HG02678 (cell line): ENCODE measurements around the gene U2AF1L4.
"Not testable (repeated sequence)": the region's sequence is repeated elsewhere in the genome, so short reads cannot be mapped to it uniquely, and the experiment has no call there.

ENCODE experiments used
- ATAC-seq: cut with Tn5 transposase; IDR thresholded peaks from one replicate; pipeline ENCODE4 v1.9.1; 2021; ENCODE audit warnings: mild to moderate bottlenecking, moderate library complexity; ENCODE audit not compliant: unreplicated experiment

Gene U2AF1L4

GRCh38 chr19:35727956-35728706, 17.1 kb downstream of the U2AF1L4 start:
- ATAC-seq = no peak

DNA sequence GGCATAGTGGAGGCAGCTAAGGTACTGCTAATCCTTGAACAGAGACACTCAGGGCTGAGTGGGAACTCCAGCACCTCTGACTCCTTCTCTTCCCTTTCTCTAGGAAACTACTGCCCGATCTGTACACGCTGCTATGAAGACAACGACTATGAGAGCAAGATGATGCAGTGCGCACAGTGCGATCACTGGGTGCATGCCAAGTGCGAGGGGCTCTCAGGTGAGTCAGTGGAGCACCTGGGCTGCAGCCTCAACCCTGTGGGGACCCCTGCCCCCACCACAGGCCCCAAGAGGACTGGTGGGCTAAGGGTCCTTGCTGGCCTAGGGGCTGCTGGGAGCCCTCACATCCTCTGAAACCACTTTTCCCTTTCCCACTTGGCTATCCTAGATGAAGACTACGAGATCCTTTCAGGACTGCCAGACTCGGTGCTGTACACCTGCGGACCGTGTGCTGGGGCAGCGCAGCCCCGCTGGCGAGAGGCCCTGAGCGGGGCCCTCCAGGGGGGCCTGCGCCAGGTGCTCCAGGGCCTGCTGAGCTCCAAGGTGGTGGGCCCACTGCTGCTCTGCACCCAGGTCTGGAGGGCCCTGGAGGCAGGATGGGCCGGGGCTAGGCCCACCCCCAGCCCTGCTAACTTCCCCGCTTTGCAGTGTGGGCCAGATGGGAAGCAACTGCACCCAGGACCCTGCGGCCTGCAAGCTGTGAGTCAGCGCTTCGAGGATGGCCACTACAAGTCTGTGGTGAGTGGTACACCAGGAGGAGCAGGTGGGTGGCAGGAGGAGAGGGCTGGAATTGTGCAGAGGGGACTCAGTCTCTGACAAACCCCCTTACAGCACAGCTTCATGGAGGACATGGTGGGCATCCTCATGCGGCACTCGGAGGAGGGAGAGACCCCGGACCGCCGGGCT, 17.9 kb downstream of the U2AF1L4 start:
- no peak for ATAC-seq

DNA sequence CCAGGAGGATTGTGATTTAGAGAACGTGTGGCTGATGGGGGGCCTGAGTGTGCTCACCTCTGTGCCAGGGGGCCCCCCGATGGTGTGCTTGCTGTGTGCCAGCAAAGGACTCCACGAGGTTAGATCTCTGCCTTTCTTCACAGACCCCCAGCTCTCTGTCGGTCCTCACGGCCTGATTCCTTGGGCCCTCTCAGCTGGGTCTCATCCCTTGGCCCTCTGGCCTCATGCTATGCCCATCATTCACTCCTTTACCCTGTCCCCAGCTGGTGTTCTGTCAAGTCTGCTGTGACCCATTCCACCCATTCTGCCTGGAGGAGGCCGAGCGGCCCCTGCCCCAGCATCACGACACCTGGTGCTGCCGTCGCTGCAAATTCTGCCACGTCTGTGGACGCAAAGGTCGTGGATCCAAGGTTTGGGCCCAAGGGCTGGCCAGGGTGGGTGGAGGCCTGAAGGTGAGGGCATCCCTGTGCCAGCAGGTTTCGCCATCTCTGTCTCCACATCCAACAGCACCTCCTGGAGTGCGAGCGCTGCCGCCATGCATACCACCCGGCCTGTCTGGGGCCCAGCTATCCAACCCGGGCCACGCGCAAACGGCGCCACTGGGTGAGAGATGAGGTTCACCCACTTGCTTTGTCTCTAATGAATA, 19.9 kb downstream of the U2AF1L4 start:
- no peak for ATAC-seq

GRCh38 chr19:35724560-35724959, 20.7 kb downstream of the U2AF1L4 start:
- ATAC-seq = no peak

DNA sequence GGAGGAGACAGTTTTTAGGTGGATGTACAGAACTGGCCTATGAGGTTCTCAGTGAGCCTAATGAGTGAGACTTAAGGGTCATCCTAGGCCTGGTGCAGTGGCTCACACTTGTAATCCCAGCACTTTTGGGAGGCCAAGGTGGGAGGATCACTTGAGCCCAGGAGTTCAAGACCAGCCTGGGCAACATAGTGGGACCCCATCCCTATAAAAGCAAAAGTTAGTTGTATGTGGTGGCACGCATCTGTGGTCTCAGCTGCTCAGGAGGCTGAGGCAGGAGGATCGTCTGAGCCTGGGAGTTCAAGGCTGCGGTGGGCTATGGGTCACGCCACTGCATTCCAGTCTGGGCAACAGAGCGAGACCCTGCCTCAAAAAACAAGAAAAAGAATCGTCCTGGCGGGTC, 21.1 kb downstream of the U2AF1L4 start:
- ATAC-seq = not testable (repeated sequence)

- ATAC-seq = no peak
Measured at GRCh38 chr19:35723671-35724070, 21.5 kb downstream of the U2AF1L4 start.

GRCh38 chr19:35722897-35723296, 22.3 kb downstream of the U2AF1L4 start:
- no peak for ATAC-seq

DNA sequence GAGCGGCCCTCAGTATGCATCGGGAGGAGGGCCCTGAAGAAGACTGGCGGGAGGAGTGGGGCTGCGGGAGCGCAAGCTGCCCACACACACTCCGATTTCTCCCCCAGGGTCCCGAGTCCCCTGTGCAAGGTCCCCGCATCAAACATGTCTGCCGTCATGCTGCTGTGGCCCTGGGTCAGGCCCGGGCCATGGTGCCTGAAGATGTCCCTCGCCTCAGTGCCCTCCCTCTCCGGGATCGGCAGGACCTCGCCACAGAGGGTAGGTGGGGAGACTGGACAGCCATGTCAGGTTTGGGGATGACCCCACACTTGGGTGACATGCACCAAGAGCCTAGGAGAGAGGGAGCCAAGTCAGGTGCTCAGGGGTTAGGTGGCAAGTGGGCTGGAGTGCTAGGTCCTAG, 22.8 kb downstream of the U2AF1L4 start:
- no peak for ATAC-seq

DNA sequence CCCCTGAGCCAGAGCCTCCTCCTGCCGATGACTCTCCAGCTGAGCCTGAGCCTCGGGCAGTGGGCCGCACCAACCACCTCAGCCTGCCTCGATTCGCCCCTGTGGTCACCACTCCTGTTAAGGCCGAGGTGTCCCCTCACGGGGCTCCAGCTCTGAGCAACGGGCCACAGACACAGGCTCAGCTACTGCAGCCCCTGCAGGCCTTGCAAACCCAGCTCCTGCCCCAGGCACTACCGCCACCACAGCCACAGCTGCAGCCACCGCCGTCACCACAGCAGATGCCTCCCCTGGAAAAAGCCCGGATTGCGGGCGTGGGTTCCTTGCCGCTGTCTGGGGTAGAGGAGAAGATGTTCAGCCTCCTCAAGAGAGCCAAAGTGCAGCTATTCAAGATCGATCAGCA, 23.8 kb downstream of the U2AF1L4 start:
- no peak for ATAC-seq

GRCh38 chr19:35720648-35721047, 24.6 kb downstream of the U2AF1L4 start:
- no peak for ATAC-seq

- no peak for ATAC-seq
Measured at GRCh38 chr19:35720163-35720524, 25.1 kb downstream of the U2AF1L4 start.

- ATAC-seq = no peak
Measured at GRCh38 chr19:35719402-35720162, 25.6 kb downstream of the U2AF1L4 start.

DNA sequence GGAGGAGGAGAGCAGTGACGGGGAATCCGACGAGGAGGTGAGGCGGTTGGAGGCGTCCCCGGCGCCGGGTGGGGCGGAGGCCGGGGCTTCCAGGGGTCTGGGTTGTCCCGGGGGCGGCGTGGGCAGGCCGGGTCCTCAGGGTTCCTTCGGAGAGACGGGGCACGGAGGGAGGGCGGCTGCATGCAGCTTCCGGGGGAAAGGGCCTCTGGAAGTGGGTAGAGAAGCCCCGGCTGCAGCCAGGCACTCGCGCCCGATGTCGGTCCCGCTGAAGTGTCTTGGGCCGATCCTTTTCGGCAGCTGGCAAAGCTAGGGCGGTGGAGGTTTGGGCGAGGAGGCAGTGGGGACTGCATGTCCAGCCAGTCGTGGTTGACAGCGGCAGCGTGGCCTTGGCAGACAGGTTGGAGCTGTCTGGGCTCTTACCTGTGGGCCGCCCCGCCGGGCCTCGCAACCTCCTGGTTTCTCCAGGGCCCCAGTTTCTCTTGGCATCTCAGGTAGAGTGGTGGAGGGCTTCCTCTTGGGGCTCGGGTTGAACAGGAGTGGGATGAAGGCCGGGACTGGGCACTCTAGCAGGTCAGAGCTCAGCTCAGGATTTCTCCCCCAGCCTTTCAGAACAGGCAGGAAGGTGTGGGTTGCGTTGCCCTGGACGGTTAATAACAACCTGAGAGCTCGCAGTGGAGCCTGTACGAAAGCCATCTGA, 26.7 kb downstream of the U2AF1L4 start:
- peak; percentile 3 for ATAC-seq

DNA sequence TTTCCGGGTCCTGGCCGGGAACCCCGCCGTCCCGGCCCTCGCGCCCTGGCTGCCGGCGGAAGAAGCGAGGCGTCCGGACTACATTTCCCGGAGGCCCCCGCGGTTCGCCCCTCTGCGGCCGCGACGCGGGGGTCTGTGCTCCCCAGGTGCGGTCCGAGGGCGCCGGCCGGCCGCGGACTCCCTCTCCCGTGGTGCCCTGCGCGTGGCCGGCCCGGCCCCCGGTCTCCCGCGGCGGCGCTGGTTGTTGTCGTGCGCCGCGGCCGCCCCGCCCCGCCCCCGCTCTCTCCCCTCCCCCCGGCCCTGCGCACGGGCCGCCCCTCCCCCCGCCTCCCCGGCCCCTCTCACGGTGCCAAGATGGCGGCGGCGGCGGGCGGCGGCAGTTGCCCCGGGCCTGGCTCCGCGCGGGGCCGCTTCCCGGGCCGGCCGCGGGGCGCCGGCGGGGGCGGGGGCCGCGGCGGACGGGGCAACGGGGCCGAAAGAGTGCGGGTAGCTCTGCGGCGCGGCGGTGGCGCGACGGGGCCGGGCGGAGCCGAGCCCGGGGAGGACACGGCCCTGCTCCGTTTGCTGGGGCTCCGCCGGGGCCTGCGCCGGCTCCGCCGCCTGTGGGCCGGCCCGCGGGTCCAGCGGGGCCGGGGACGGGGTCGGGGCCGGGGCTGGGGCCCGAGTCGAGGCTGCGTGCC, 27.4 kb downstream of the U2AF1L4 start, which contains the start of gene KMT2B:
Gene KMT2B (plus strand): TSS at position 339 of the 680 bp plus-strand sequence. CDS start 16 bp downstream, at position 355.
- ATAC-seq = peak; percentile 64

GRCh38 chr19:35716801-35717664, 28.2 kb downstream of the U2AF1L4 start:
- peak; percentile 65 for ATAC-seq

DNA sequence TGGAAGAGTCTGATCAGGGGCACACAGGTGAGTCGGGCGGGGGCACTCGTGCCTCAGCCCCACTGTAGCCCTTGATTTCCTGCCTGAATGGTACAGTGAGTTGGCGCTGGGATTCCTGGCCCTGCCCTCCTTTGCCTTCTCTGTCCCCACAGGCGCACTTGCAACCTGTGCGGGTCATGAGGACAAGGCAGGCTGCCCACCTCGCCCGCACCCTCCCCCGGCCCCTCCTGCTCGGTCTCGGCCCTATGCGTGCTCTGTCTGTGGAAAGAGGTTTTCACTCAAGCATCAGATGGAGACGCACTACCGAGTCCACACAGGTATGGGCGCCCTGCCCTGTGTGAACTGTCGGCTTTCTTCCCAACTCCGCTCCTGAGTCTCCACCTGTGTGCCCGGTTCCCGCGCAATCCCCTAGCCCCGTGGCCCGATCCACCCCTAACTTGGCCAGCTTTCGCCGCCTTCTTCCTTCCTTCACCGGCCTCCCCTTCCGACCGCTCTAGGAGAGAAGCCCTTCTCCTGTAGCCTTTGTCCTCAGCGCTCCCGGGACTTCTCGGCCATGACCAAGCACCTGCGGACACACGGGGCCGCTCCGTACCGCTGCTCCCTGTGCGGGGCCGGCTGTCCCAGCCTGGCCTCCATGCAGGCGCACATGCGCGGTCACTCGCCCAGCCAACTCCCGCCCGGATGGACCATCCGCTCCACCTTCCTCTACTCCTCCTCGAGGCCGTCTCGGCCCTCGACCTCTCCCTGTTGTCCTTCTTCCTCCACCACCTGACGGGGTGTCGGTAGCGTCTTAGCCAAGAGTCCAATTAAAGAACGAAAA, 29.0 kb downstream of the U2AF1L4 start:
- no peak for ATAC-seq

DNA sequence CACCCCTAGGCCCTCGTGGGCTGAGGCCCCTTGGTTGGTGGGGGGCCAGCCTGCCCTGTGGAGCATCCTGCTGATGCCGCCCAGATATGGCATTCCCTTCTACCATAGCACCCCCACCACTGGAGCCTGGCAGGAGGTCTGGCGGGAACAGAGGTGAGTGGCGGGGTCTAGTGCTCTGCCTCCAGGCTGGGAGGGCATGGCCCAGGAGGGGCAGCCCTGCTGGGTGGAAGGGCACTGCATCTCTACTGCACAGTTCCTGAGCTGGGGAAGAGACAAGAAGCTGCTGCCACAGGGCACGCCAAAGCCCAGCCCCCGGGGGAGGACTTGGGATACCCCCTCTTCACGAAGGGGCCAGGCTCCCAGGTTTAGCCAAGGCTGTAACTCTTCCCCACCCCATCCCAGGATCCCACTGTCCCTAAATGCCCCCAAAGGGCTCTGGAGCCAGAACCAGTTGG, 29.8 kb downstream of the U2AF1L4 start:
- ATAC-seq = no peak
